IMR-90 (cell line): ENCODE data around the gene AMOTL2. TPM values are rescaled to one million over a fixed set of nuclear protein-coding genes. Genes with fewer than 3 reads are reported as not detected.
A peak's percentile ranks its signal among the peaks of the same experiment; 100 is the strongest.

Experiments
- ATAC-seq: fragments of 200-7000 bp; cut with Tn5 transposase; 2 replicates; pipeline ENCODE4 v1.9.1; 2020; ENCODE audit warnings: low read depth, mild to moderate bottlenecking, moderate library complexity
- BruUV-seq: library from RNA; stranded (reverse); fragments of 400-500 nt; replicated peaks from 2 replicates; lab custom pipeline; 2021; lab: Mats Ljungman, UMichigan
- CTCF ChIA-PET: fragments of 300-600 bp; formaldehyde crosslinking; extraction: SDS; loops from one replicate; lab custom pipeline; 2021; ENCODE audit warnings: antibody characterized with exemption; lab: Yijun Ruan, JAX
- POLR2A ChIA-PET: fragments of 300-600 bp; sonication (Branson Sonifier 250); formaldehyde crosslinking; loops from one replicate; lab custom pipeline; 2022; ENCODE audit warnings: antibody characterized with exemption; ENCODE audit not compliant: unreplicated experiment; lab: Charles Lee
- DNase-seq: peaks from one replicate; pipeline ENCODE4 v3.0.0; 2013
- H2AFZ ChIP-seq: replicated peaks from 2 replicates; pipeline ENCODE3; 2013; ENCODE audit warnings: low read length, mild to moderate bottlenecking; ENCODE audit not compliant: poor library complexity
- H2AK5ac ChIP-seq: 2 replicates; pipeline ENCODE4 v1.6.1; 2013; ENCODE audit warnings: low read depth, low read length, inconsistent platforms
- H2AK9ac ChIP-seq: replicated peaks from 2 replicates; pipeline ENCODE3; 2013; ENCODE audit warnings: mild to moderate bottlenecking, low read depth, low read length, moderate library complexity; ENCODE audit not compliant: poor library complexity
- H2BK120ac ChIP-seq: 2 replicates; pipeline ENCODE4 v1.6.1; 2013; ENCODE audit warnings: low read depth, low read length, inconsistent platforms
- H2BK15ac ChIP-seq: 3 replicates; pipeline ENCODE4 v1.6.1; 2013; ENCODE audit warnings: low read depth, low read length, inconsistent platforms
- H2BK20ac ChIP-seq: 2 replicates; pipeline ENCODE4 v1.6.1; 2013; ENCODE audit warnings: low read depth, mild to moderate bottlenecking, inconsistent platforms, low read length, moderate library complexity
- H2BK5ac ChIP-seq: 2 replicates; pipeline ENCODE4 v1.6.1; 2013; ENCODE audit warnings: mild to moderate bottlenecking, low read depth, low read length, inconsistent platforms; ENCODE audit not compliant: poor library complexity, severe bottlenecking
- H3K14ac ChIP-seq: replicated peaks from 2 replicates; pipeline ENCODE4 v1.6.1; 2013; ENCODE audit warnings: low read depth, low read length, inconsistent platforms
- H3K18ac ChIP-seq: 2 replicates; pipeline ENCODE4 v1.6.1; 2013; ENCODE audit warnings: low read depth, low read length, control low read depth
- H3K23ac ChIP-seq: 2 replicates; pipeline ENCODE4 v1.6.1; 2013; ENCODE audit warnings: low read depth, low read length, inconsistent platforms
- H3K27ac ChIP-seq: 2 replicates; pipeline ENCODE4 v1.5.1; 2013; ENCODE audit warnings: mild to moderate bottlenecking, control low read depth, low read length; ENCODE audit not compliant: insufficient read depth
- H3K27me3 ChIP-seq: 2 replicates; pipeline ENCODE4 v1.6.1; 2013; ENCODE audit warnings: low read length; ENCODE audit not compliant: control insufficient read depth, insufficient read depth
- H3K36me3 ChIP-seq: 2 replicates; pipeline ENCODE4 v1.6.1; 2013; ENCODE audit warnings: low read length, mixed read lengths; ENCODE audit not compliant: control insufficient read depth, insufficient read depth
- H3K4ac ChIP-seq: 2 replicates; pipeline ENCODE4 v1.6.1; 2013; ENCODE audit warnings: low read depth, low read length, inconsistent platforms
- H3K4me1 ChIP-seq: 2 replicates; pipeline ENCODE4 v1.6.1; 2013; ENCODE audit warnings: low read length, mixed read lengths; ENCODE audit not compliant: control insufficient read depth, insufficient read depth
- H3K4me2 ChIP-seq: 2 replicates; pipeline ENCODE4 v1.6.1; 2013; ENCODE audit warnings: low read depth, mild to moderate bottlenecking, control low read depth, low read length, moderate library complexity
- H3K4me3 ChIP-seq: 2 replicates; pipeline ENCODE4 v1.5.1; 2013; ENCODE audit warnings: low read depth, mild to moderate bottlenecking, control low read depth, low read length, moderate library complexity; ENCODE audit not compliant: insufficient read depth
- H3K56ac ChIP-seq: 2 replicates; pipeline ENCODE4 v1.6.1; 2013; ENCODE audit warnings: low read length, inconsistent platforms; ENCODE audit not compliant: insufficient read depth; ENCODE audit errors: extremely low read depth
- H3K79me1 ChIP-seq, 2 experiments: 2 replicates each; pipeline ENCODE4 v1.6.1; 2013; ENCODE audit warnings: low read length in 2 of 2, inconsistent platforms in 1 of 2, low read depth in 1 of 2
- H3K9ac ChIP-seq: 2 replicates; pipeline ENCODE4 v1.6.1; 2013; ENCODE audit warnings: low read depth, low read length, control low read depth
- H3K9me1 ChIP-seq: 2 replicates; pipeline ENCODE4 v1.6.1; 2013; ENCODE audit warnings: low read length, inconsistent platforms; ENCODE audit not compliant: insufficient read depth
- H3K9me3 ChIP-seq: 2 replicates; pipeline ENCODE4 v1.6.1; 2013; ENCODE audit warnings: low read length; ENCODE audit not compliant: control insufficient read depth, insufficient read depth
- H4K20me1 ChIP-seq: 2 replicates; pipeline ENCODE4 v1.6.1; 2013; ENCODE audit warnings: low read length, inconsistent platforms; ENCODE audit not compliant: insufficient read depth
- H4K5ac ChIP-seq: 2 replicates; pipeline ENCODE4 v1.6.1; 2013; ENCODE audit warnings: mild to moderate bottlenecking, low read depth, low read length, control low read depth
- H4K8ac ChIP-seq, 2 experiments: 2 replicates each; pipeline ENCODE4 v1.6.1; 2013; ENCODE audit warnings: low read depth in 2 of 2, low read length in 2 of 2, control low read depth in 1 of 2, inconsistent platforms in 1 of 2
- H4K91ac ChIP-seq: 2 replicates; pipeline ENCODE4 v1.6.1; 2013; ENCODE audit warnings: low read depth, low read length, inconsistent platforms; ENCODE audit not compliant: insufficient read depth
- MAZ ChIP-seq: IDR thresholded peaks from 2 replicates; pipeline ENCODE4 v1.6.1; 2012; ENCODE audit warnings: low read depth, mild to moderate bottlenecking, low read length, improper control_type of control experiment, moderate library complexity, borderline replicate concordance
- NFE2L2 ChIP-seq: fragments of 150-350 bp; IDR thresholded peaks from 2 replicates; pipeline ENCODE4 v1.6.1; 2016; ENCODE audit warnings: low read depth, mild to moderate bottlenecking, low read length
- USF2 ChIP-seq: fragments of 150-350 bp; IDR thresholded peaks from 2 replicates; pipeline ENCODE4 v1.6.1; 2017; ENCODE audit warnings: mild to moderate bottlenecking, antibody characterized with exemption, low read length, low read depth
- WGBS, 2 experiments: methylation state at CpG; one replicate each; pipeline versions ENCODE4 v1.1.5 to v1.1.7; 2013; ENCODE audit warnings: missing lambda C conversion rate in 2 of 2; ENCODE audit not compliant: insufficient read length in 1 of 2; ENCODE audit errors: extremely low coverage in 2 of 2; 5-methylcytosine and 5-hydroxymethylcytosine counted together
- dilution Hi-C: fragments of 300-500 bp; cut with HindIII; formaldehyde crosslinking; loops from one replicate; pipeline ENCODE4 v1.14.3; 2018; ENCODE audit warnings: low sequenced_read_pairs; ENCODE audit not compliant: unreplicated experiment
- in situ Hi-C: fragments of 300-500 bp; cut with MboI; formaldehyde crosslinking; loops from 3 replicates; pipeline ENCODE4 v1.14.3; 2019; ENCODE audit warnings: low sequenced_read_pairs, inconsistent platforms, mixed read lengths
- intact Hi-C: fragments of 100-400 bp; cut with micrococcal nuclease; formaldehyde crosslinking; loops from 2 replicates; pipeline ENCODE4 v1.10.0; 2022
- polyA plus RNA-seq, 3 experiments: library from polyadenylated mRNA; depleted of rRNA; stranded (reverse); fragments of >200 nt; gene quantifications; 2 replicates each; pipeline ENCODE4 v1.2.3, GENCODE V29; 2012; ENCODE audit warnings: low replicate concordance in 1 of 3
- total RNA-seq: library from RNA; depleted of rRNA; stranded (reverse); fragments of >200 nt; gene quantifications from 2 replicates; pipeline ENCODE4 v1.2.3, GENCODE V29; 2012

The AMOTL2 gene
- total and polyA plus RNA-seq, 2 of the 4 experiments (the other 2 are of a cell fraction), result 162 to 176 TPM

GRCh38 chr3:134355416-134355815 lies 18.8 kb downstream of the AMOTL2 start:
- Histone ChIP-seq H3K56ac (no peak overlapping the region), H4K5ac (no peak overlapping the region), H4K20me1 (peaks cover 72% of the 10 kb centered on the region), H2AK5ac (peak overlapping the region; percentile 4; the same call in 1 of the 2 replicates), H3K79me1 (peaks cover 20 to 70% of the 10 kb centered on the region in 2 experiments), H3K36me3 (peaks cover 60% of the 10 kb centered on the region), H3K4me1 (peaks cover 45% of the 10 kb centered on the region), H4K8ac (peak overlapping the region in 1 of 2 experiments; percentile 25; a peak in 1 of 4 replicates), H2BK120ac (no peak overlapping the region), H3K4ac (peak overlapping the region; percentile 48), H2AK9ac (peak overlapping the region; percentile 20), H3K27ac (peak overlapping the region; percentile 62; the same call in 1 of the 2 replicates), H3K27me3 (no peaks in the 10 kb centered on the region), H3K9ac (no peak overlapping the region), H3K4me2 (no peak overlapping the region), H4K91ac (no peak overlapping the region), H3K23ac (peak overlapping the region; percentile 10; the same call in 1 of the 2 replicates), H3K9me1 (peaks cover 50% of the 10 kb centered on the region), H3K14ac (peak overlapping the region; percentile 61; the same call in 1 of the 2 replicates), H3K4me3 (no peak overlapping the region), H2BK15ac (peak overlapping the region; percentile 7; the same call in 1 of the 3 replicates), H2AFZ (no peak overlapping the region), H2BK20ac (no peak overlapping the region), H3K9me3 (no peaks in the 10 kb centered on the region), H3K18ac (peak overlapping the region; percentile 10; the same call in 1 of the 2 replicates), H2BK5ac (peak overlapping the region; percentile 95)
- DNase-seq (no peak), ATAC-seq (no peak)
- no CpG with 5 or more reads among the region's 5 CpGs for WGBS, 2 experiments
- ChIA-PET CTCF (interaction anchor here (1.0 kb wide), 1 partner anchor 19 kb away, joined by 3 read pairs; no protein-coding TSS in a partner anchor), POLR2A (interaction anchor here (1.0 kb wide), 1 partner anchor 8 kb away, joined by 3 read pairs; no protein-coding TSS in a partner anchor)
- dilution Hi-C loops (no loop called here), in situ Hi-C loops (loop anchor here (5.0 kb wide), 1 partner anchor 117 kb away; no protein-coding TSS in a partner anchor), intact Hi-C loops (no loop called here)
- no TSS peak for BruUV-seq
- TF ChIP-seq NFE2L2 (no peak), MAZ (peak; percentile 27; the same call in 1 of the 2 replicates), USF2 (no peak; the same call in 1 of the 2 replicates)
